ENCODE data around the gene ZMIZ2. TPM values are rescaled to one million over a fixed set of nuclear protein-coding genes. Genes with fewer than 3 reads are reported as not detected.
"Not testable (repeated sequence)": the region's sequence is repeated elsewhere in the genome, so short reads cannot be mapped to it uniquely, and the experiment has no call there.

The ZMIZ2 gene
- total and polyA plus RNA-seq, 2 donors (not counting 1 experiment from before 2014, with no cell fraction given): 254 to 442 TPM

- intact Hi-C loops (cut with micrococcal nuclease): no loop called here
- 75% methylated on average over 1 of the region's 1 CpG for WGBS (ENCODE audit: insufficient coverage)
These were observed 35.7 kb downstream of the ZMIZ2 start for GRCh38 chr7:44784364-44784763.

GRCh38 chr7:44785218-44785617, 36.6 kb downstream of the ZMIZ2 start:
- H3K9ac ChIP-seq (ENCODE audit: low read length); H3K79me2 ChIP-seq (ENCODE audit: control insufficient read depth, insufficient read depth, low read length); POLR2A ChIA-PET; H3K4me2 ChIP-seq (replicated peaks; ENCODE audit: low read depth, low read length, poor library complexity, severe bottlenecking); H3K4me3 Mint-ChIP-seq; intact Hi-C loops (cut with micrococcal nuclease); DNase-seq; H3K27me3 Mint-ChIP-seq; H3K27ac Mint-ChIP-seq; H3K27me3 ChIP-seq (replicated peaks in 1 of 4; ENCODE audit: control extremely low read depth in 1 of 4, control insufficient read depth in 3 of 4, insufficient read depth in 4 of 4, low read length in 3 of 4); H3K27ac ChIP-seq (ENCODE audit: low read length in 2 of 2); CTCF ChIA-PET; H3K36me3 ChIP-seq (replicated peaks in 1 of 2; ENCODE audit: control extremely low read depth in 1 of 2, control insufficient read depth in 1 of 2, extremely low read depth in 1 of 2, insufficient read depth in 2 of 2, low read length in 1 of 2); ATAC-seq (ENCODE audit: low read depth); H3K9me3 Mint-ChIP-seq (ENCODE audit: insufficient read depth); H3K4me3 ChIP-seq (ENCODE audit: control extremely low read depth in 1 of 5, extremely low read depth in 1 of 5, insufficient read depth in 1 of 5, low read depth in 2 of 5, low read length in 4 of 5); H2AFZ ChIP-seq (ENCODE audit: insufficient read depth, low read depth, low read length, poor library complexity, severe bottlenecking); H4K20me1 ChIP-seq (ENCODE audit: control insufficient read depth, insufficient read depth, low read length, poor library complexity, severe bottlenecking): not testable (repeated sequence)
- H3K4me1 ChIP-seq (ENCODE audit: control insufficient read depth in 2 of 2, insufficient read depth in 2 of 2, low read length in 2 of 2): peaks cover 9 to 16% of the 10 kb centered on the region in 2 donors
- H3K9me3 ChIP-seq (ENCODE audit: control extremely low read depth in 1 of 3, control insufficient read depth in 2 of 3, insufficient read depth in 1 of 3, low read length in 2 of 3): peaks cover 0 to 23% (median 5%) of the 10 kb centered on the region in 3 donors
- 98% methylated on average over 3 of the region's 3 CpGs for WGBS (ENCODE audit: insufficient coverage)
- H3K4me1 Mint-ChIP-seq: peaks cover 13% of the 10 kb centered on the region

More at GRCh38 chr7:44784364-44784763, 35.7 kb downstream of the ZMIZ2 start:
- H3K4me3 Mint-ChIP-seq: no peak overlapping the region
- H3K27ac Mint-ChIP-seq: no peak overlapping the region
- Histone ChIP-seq H3K4me1 (ENCODE audit: control insufficient read depth in 2 of 2, insufficient read depth in 2 of 2, low read length in 2 of 2) (peaks cover 9 to 16% of the 10 kb centered on the region in 2 donors), H2AFZ (ENCODE audit: insufficient read depth, low read depth, low read length, poor library complexity, severe bottlenecking) (no peak overlapping the region), H3K4me3 (ENCODE audit: control extremely low read depth in 1 of 5, extremely low read depth in 1 of 5, insufficient read depth in 1 of 5, low read depth in 2 of 5, low read length in 4 of 5) (no peak overlapping the region), H3K27me3 (replicated peaks in 1 of 4; ENCODE audit: control extremely low read depth in 1 of 4, control insufficient read depth in 3 of 4, insufficient read depth in 4 of 4, low read length in 3 of 4) (no peaks in the 10 kb centered on the region), H3K9ac (ENCODE audit: low read length) (no peak overlapping the region), H4K20me1 (ENCODE audit: control insufficient read depth, insufficient read depth, low read length, poor library complexity, severe bottlenecking) (no peaks in the 10 kb centered on the region), H3K27ac (ENCODE audit: low read length in 2 of 2) (no peak overlapping the region), H3K4me2 (replicated peaks; ENCODE audit: low read depth, low read length, poor library complexity, severe bottlenecking) (no peak overlapping the region), H3K9me3 (ENCODE audit: control extremely low read depth in 1 of 3, control insufficient read depth in 2 of 3, insufficient read depth in 1 of 3, low read length in 2 of 3) (peaks cover 0 to 23% (median 5%) of the 10 kb centered on the region in 3 donors), H3K79me2 (ENCODE audit: control insufficient read depth, insufficient read depth, low read length) (no peaks in the 10 kb centered on the region), H3K36me3 (replicated peaks in 1 of 2; ENCODE audit: control extremely low read depth in 1 of 2, control insufficient read depth in 1 of 2, extremely low read depth in 1 of 2, insufficient read depth in 2 of 2, low read length in 1 of 2) (no peaks in the 10 kb centered on the region)
- ATAC-seq (ENCODE audit: low read depth): no peak
- no peak for DNase-seq
- TF ChIP-seq CTCF (IDR thresholded peaks at IDR 0.05): no peak
- TF ChIP-seq EZH2 (IDR thresholded peaks at IDR 0.05; ENCODE audit: borderline replicate concordance, insufficient read depth, low read depth, low read length, poor library complexity, severe bottlenecking): no peak
- ChIA-PET CTCF (no interaction called here), POLR2A (no interaction called here)
- peaks cover 5% of the 10 kb centered on the region for H3K9me3 Mint-ChIP-seq (ENCODE audit: insufficient read depth)
- peaks cover 13% of the 10 kb centered on the region for H3K4me1 Mint-ChIP-seq
- H3K27me3 Mint-ChIP-seq: no peaks in the 10 kb centered on the region
